Right lobe of liver (tissue), 6 donors: ENCODE measurements around the gene ACBD5. TPM values are rescaled to one million over a fixed set of nuclear protein-coding genes. Genes with fewer than 3 reads are reported as not detected.
A peak's percentile ranks its signal among the peaks of the same experiment; 100 is the strongest.

Experiments
- ATAC-seq, 4 donors: fragments of 200-7000 bp; cut with Tn5 transposase; one replicate each; pipeline ENCODE4 v1.9.1; 2020; ENCODE audit warnings: mild to moderate bottlenecking in 4 of 4, moderate library complexity in 4 of 4
- DNase-seq, 3 donors: peaks; one replicate each; pipeline ENCODE4 v3.0.0-alpha.2; 2020
- H3K27ac ChIP-seq, 3 donors: fragments of 200-600 bp; one replicate each; pipeline ENCODE4 v1.8.0; 2022
- H3K27me3 ChIP-seq, 2 donors: fragments of 200-600 bp; one replicate each; pipeline ENCODE4 v1.8.0; 2022
- H3K36me3 ChIP-seq, 4 donors: fragments of 200-600 bp; sonication (generic) in 1 of 4; one replicate each; pipeline versions ENCODE4 v1.5.1 to v1.8.0; 2017 to 2022; ENCODE audit warnings: control low read depth in 1 of 4
- H3K4me1 ChIP-seq, 4 donors: fragments of 200-600 bp; sonication (generic) in 1 of 4; one replicate each; pipeline versions ENCODE4 v1.5.1 to v1.8.0; 2017 to 2022; ENCODE audit warnings: control low read depth in 1 of 4
- H3K4me3 ChIP-seq, 3 donors: fragments of 200-600 bp; one replicate each; pipeline ENCODE4 v1.8.0; 2022
- H3K9me3 ChIP-seq, 4 donors: fragments of 200-600 bp; sonication (generic) in 1 of 4; one replicate each; pipeline versions ENCODE4 v1.5.1 to v1.8.0; 2017 to 2022; ENCODE audit warnings: control low read depth in 1 of 4
- POLR2A ChIP-seq: fragments of 450-650 bp; IDR thresholded peaks from one replicate; pipeline ENCODE4 v1.6.1; 2017; ENCODE audit warnings: antibody characterized with exemption, mild to moderate bottlenecking
- WGBS: methylation state at CpG from one replicate; pipeline ENCODE4 v1.1.6; 2018; ENCODE audit warnings: low coverage, low lambda C conversion rate; ENCODE audit not compliant: insufficient coverage; ENCODE audit errors: missing lambda C conversion rate; 5-methylcytosine and 5-hydroxymethylcytosine counted together
- intact Hi-C, 2 donors: fragments of 100-400 bp; cut with DNase I; formaldehyde crosslinking; loops; one replicate each; pipeline versions ENCODE4 v1.11.2 to v1.14.1; 2022
- total RNA-seq, 6 experiments: library from RNA; depleted of rRNA in 2 of 6; stranded (reverse); fragments of >200 nt in 2 of 6; fragmentation: NEBNext Ultra II Directional in 3 of 6; extraction: Animal tissue kit (Norgen Biotek cat#: 25700) in 3 of 6; gene quantifications; one replicate each; pipeline versions ENCODE4 v1.1.0 to v1.2.4, GENCODE V29; 2016 to 2023
- TF ChIP-seq, protein P1 (sequence below), 4 donors: fragments of 200-600 bp in 3 of 4; fragments of 450-650 bp in 1 of 4; IDR thresholded peaks; one replicate each; pipeline versions ENCODE4 v1.5.1 to v1.8.0; 2016 to 2022; ENCODE audit warnings: antibody characterized with exemption in 4 of 4, mild to moderate bottlenecking in 2 of 4
- donor health status: DM: no; HTN: yes; CAD: no.
- donor health status: DM: no; HTN: no; CAD: no.
- donor health status: DM: no; HTN: no; CAD: no.
- donor health status: DM: no; HTN: yes; CAD: no.
- donor health status: DM: no; HTN: yes; CAD: no.

The ACBD5 gene
- total RNA-seq, 6 experiments from 2014 or later, result 23.1 to 45.9 (median 32.0) TPM

GRCh38 chr10:27252267-27253000, 11.8 kb upstream of the ACBD5 start:
- ATAC-seq, result peak; percentile 100
- Histone ChIP-seq H3K4me1 (no peaks in the 10 kb centered on the region), H3K36me3 (no peaks in the 10 kb centered on the region), H3K27ac (peak overlapping the region; percentile 58 to 81 (median 78)), H3K9me3 (no peaks in the 10 kb centered on the region), H3K27me3 (no peaks in the 10 kb centered on the region), H3K4me3 (peak overlapping the region; percentile 71 to 82 (median 76))
- intact Hi-C loops, result no loop called here
- TF ChIP-seq POLR2A, result peak; percentile 45
- TF ChIP-seq, protein P1, sequence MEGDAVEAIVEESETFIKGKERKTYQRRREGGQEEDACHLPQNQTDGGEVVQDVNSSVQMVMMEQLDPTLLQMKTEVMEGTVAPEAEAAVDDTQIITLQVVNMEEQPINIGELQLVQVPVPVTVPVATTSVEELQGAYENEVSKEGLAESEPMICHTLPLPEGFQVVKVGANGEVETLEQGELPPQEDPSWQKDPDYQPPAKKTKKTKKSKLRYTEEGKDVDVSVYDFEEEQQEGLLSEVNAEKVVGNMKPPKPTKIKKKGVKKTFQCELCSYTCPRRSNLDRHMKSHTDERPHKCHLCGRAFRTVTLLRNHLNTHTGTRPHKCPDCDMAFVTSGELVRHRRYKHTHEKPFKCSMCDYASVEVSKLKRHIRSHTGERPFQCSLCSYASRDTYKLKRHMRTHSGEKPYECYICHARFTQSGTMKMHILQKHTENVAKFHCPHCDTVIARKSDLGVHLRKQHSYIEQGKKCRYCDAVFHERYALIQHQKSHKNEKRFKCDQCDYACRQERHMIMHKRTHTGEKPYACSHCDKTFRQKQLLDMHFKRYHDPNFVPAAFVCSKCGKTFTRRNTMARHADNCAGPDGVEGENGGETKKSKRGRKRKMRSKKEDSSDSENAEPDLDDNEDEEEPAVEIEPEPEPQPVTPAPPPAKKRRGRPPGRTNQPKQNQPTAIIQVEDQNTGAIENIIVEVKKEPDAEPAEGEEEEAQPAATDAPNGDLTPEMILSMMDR (IDR thresholded peaks at IDR 0.05), result peak; percentile 52 to 90 (median 81)
- DNase-seq, result peak; percentile 79 to 83 (median 82)
- WGBS, result 6% methylated on average over 41 of the region's 63 CpGs

DNA sequence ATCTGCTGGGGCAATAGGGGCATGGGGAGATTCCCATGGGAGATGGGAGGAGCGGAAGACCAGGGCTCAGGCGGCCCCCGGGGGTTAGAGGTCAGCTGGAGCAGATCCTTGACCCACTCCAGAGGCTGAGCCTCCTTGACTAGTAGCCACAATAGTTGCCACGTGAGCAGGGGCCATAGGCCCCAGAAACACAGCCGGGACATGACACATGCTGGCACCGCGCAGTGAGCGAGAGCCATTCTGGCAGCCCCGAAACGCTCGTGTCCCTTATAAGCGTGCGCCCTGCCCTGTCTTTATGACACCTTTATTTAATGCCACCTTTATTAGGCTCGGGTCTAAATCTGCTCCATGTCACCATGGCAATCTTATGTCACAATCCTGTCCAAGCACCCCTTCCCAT, 11.0 kb upstream of the ACBD5 start:
- H3K4me1 ChIP-seq, result no peaks in the 10 kb centered on the region
- no peaks in the 10 kb centered on the region for H3K9me3 ChIP-seq
- no peaks in the 10 kb centered on the region for H3K27me3 ChIP-seq
- H3K36me3 ChIP-seq, result no peaks in the 10 kb centered on the region
- no peak for DNase-seq
- H3K4me3 ChIP-seq, result no peak overlapping the region
- H3K27ac ChIP-seq, result no peak overlapping the region
- ATAC-seq, result no peak
- WGBS, result 80% methylated on average over 1 of the region's 14 CpGs
- TF ChIP-seq, protein P1 (IDR thresholded peaks at IDR 0.05), result no peak
- no peak for TF ChIP-seq POLR2A
- intact Hi-C loops, result no loop called here

- TF ChIP-seq, protein P1 (IDR thresholded peaks at IDR 0.05), result no peak
- TF ChIP-seq POLR2A, result no peak
- Histone ChIP-seq H3K27ac (no peak overlapping the region), H3K4me3 (no peak overlapping the region), H3K27me3 (no peaks in the 10 kb centered on the region), H3K4me1 (no peaks in the 10 kb centered on the region), H3K36me3 (no peaks in the 10 kb centered on the region), H3K9me3 (no peaks in the 10 kb centered on the region)
- WGBS, result 89% methylated on average over 3 of the region's 4 CpGs
- DNase-seq, result no peak
- no peak for ATAC-seq
- intact Hi-C loops, result no loop called here
Measured at GRCh38 chr10:27248215-27248614, 7.6 kb upstream of the ACBD5 start.

DNA sequence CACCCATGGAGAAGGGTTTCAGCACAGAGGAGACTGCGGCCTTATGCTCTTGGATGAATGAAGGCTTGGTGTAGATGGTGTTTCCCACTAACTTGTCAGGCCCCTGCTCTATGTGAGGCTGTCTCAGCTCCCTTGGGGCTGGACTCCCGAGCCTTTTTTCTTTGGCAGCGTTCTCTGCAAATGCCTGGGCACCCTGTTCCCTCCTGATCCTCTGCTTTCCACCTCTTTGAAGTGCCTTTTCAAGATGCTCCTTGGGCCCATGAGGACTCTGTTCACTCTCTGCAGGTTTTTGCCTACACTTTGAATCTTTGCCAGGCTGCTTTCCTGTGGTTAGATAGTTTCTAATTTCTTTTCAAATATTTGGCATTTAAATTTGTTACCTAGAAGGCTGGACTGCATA, 6.8 kb upstream of the ACBD5 start:
- no peak overlapping the region for H3K27ac ChIP-seq
- WGBS, result no CpG with 5 or more reads among the region's 3 CpGs
- TF ChIP-seq POLR2A, result no peak
- TF ChIP-seq, protein P1 (IDR thresholded peaks at IDR 0.05), result no peak
- ATAC-seq (no peak), DNase-seq (no peak)
- intact Hi-C loops, result no loop called here
- no peaks in the 10 kb centered on the region for H3K9me3 ChIP-seq
- no peaks in the 10 kb centered on the region for H3K36me3 ChIP-seq
- no peaks in the 10 kb centered on the region for H3K4me1 ChIP-seq
- H3K27me3 ChIP-seq, result no peaks in the 10 kb centered on the region
- H3K4me3 ChIP-seq, result no peak overlapping the region
